Heart left ventricle (tissue), 13 donors: ENCODE data around the gene INTS11.

Experiments used
- CTCF ChIP-seq, 12 donors: fragments of 200-600 bp; sonication (generic) in 4 of 12; IDR thresholded peaks; one replicate each; pipeline versions ENCODE4 v1.5.0 to v1.8.0; 2018 to 2022; ENCODE audit warnings: antibody characterized with exemption in 12 of 12, mild to moderate bottlenecking in 5 of 12
- POLR2A ChIP-seq, 2 donors: fragments of 450-650 bp; IDR thresholded peaks; one replicate each; pipeline ENCODE4 v1.6.1; 2017; ENCODE audit warnings: antibody characterized with exemption in 2 of 2, mild to moderate bottlenecking in 2 of 2, moderate library complexity in 2 of 2
- donor health status: ischemic (EF 13 %, LVEDD 7.1; RV severe dilation, severe dysfunction).
- donor health status: DM: no; HTN: yes; CAD: no.
- donor health status: DM: no; HTN: no; CAD: no.
- donor health status: ischemic (EF 25% LVEDD 6.9; RV normal size, moderate dysfunction).
- donor health status: ischemic (EF 25% LVEDD 5.7; RV mildly dilated, moderate dysfunction).
- donor health status: ischemic (EF 35%, LVEDD 5.7; RV mildly dilated, moderate dysfunction).
- donor health status: nonischemic (EF 11% LVEDD 7.7; RV severe dilation, severe dysfunction).
- donor health status: DM: yes; HTN: yes; CAD: no.
- donor health status: PGD.
- donor health status: ischemic (EF 29% LVEDD 5.4; RV normal size, mild dysfunction).
- donor health status: nonischemic (EF 23%, LVEDD 6.1; RV moderate dilation, normal function).

- no peak for TF ChIP-seq POLR2A (IDR thresholded peaks at IDR 0.05)
- no peak for TF ChIP-seq CTCF (IDR thresholded peaks at IDR 0.05)
Observed at GRCh38 chr1:1340791-1341548, 16.5 kb upstream of the INTS11 start.
